OCI-LY1 (cell line): ENCODE measurements around the gene NTPCR.
"Not testable (repeated sequence)": the region's sequence is repeated elsewhere in the genome, so short reads cannot be mapped to it uniquely, and the experiment has no call there.

Source experiments
- H2AFZ ChIP-seq: fragments of 200-600 bp; sonication (generic), shearing (Covaris generic); 2 replicates; pipeline ENCODE4 v1.6.0; 2014; ENCODE audit warnings: antibody characterized with exemption, mild to moderate bottlenecking, low read length
- H3F3A ChIP-seq: fragments of 200-600 bp; sonication (generic), shearing (Covaris generic); 2 replicates; pipeline ENCODE4 v1.6.0; 2014; ENCODE audit warnings: mild to moderate bottlenecking, antibody characterized with exemption, low read length, moderate library complexity; ENCODE audit not compliant: insufficient read depth
- H3K27ac ChIP-seq: fragments of 200-600 bp; sonication (generic); 2 replicates; pipeline ENCODE4 v1.5.1; 2014; ENCODE audit warnings: low read length, mixed run types, mild to moderate bottlenecking, low read depth; ENCODE audit not compliant: poor library complexity, severe bottlenecking
- H3K27me3 ChIP-seq: fragments of 200-600 bp; sonication (generic); 2 replicates; pipeline ENCODE4 v1.6.0; 2014; ENCODE audit warnings: antibody characterized with exemption, mild to moderate bottlenecking, low read length, moderate library complexity; ENCODE audit not compliant: insufficient read depth
- H3K36me3 ChIP-seq: fragments of 200-600 bp; sonication (generic); 2 replicates; pipeline ENCODE4 v1.6.1; 2014; ENCODE audit warnings: mild to moderate bottlenecking, antibody characterized with exemption, low read length, moderate library complexity, mixed read lengths; ENCODE audit not compliant: insufficient read depth
- H3K4me1 ChIP-seq: fragments of 200-600 bp; sonication (generic); 2 replicates; pipeline ENCODE4 v1.5.1; 2014; ENCODE audit warnings: mild to moderate bottlenecking, low read length, moderate library complexity; ENCODE audit not compliant: insufficient read depth, severe bottlenecking
- H3K4me2 ChIP-seq: fragments of 200-600 bp; sonication (generic), shearing (Covaris generic); 2 replicates; pipeline ENCODE4 v1.6.1; 2014; ENCODE audit warnings: low read length
- H3K4me3 ChIP-seq: fragments of 200-600 bp; sonication (generic); 2 replicates; pipeline ENCODE4 v1.5.1; 2014; ENCODE audit warnings: low read length, low read depth, mild to moderate bottlenecking, mixed read lengths; ENCODE audit not compliant: poor library complexity, severe bottlenecking
- H3K79me2 ChIP-seq: fragments of 200-600 bp; shearing (Covaris generic); 2 replicates; pipeline ENCODE4 v1.6.1; 2016; ENCODE audit warnings: mixed run types, low read length, mixed read lengths; ENCODE audit not compliant: insufficient read depth
- H3K9ac ChIP-seq: fragments of 200-600 bp; sonication (generic), shearing (Covaris generic); 2 replicates; pipeline ENCODE4 v1.6.1; 2014; ENCODE audit warnings: mild to moderate bottlenecking, low read length, mixed read lengths
- H3K9me2 ChIP-seq: fragments of 200-600 bp; sonication (generic), shearing (Covaris generic); 2 replicates; pipeline ENCODE4 v1.6.1; 2014; ENCODE audit warnings: low read depth, mild to moderate bottlenecking, low read length, mixed read lengths
- H3K9me3 ChIP-seq: fragments of 200-600 bp; shearing (Covaris generic); 2 replicates; pipeline ENCODE4 v1.6.1; 2014; ENCODE audit warnings: low read length, mixed read lengths
- H4K20me1 ChIP-seq: fragments of 200-600 bp; sonication (generic), shearing (Covaris generic); 2 replicates; pipeline ENCODE4 v1.6.0; 2016; ENCODE audit warnings: mild to moderate bottlenecking, low read length; ENCODE audit not compliant: insufficient read depth
- CTCF ChIP-seq: fragments of 200-600 bp; sonication (generic), shearing (Covaris generic); IDR thresholded peaks from 2 replicates; pipeline ENCODE4 v1.5.1; 2017; ENCODE audit warnings: mild to moderate bottlenecking, antibody characterized with exemption, low read length, moderate library complexity, mixed read lengths
- EZH2 ChIP-seq: fragments of 200-600 bp; sonication (generic), shearing (Covaris generic); IDR thresholded peaks from 2 replicates; pipeline ENCODE4 v1.8.0; 2017; ENCODE audit warnings: borderline replicate concordance, mixed run types, mild to moderate bottlenecking, antibody characterized with exemption, low read length, moderate library complexity, mixed read lengths

The NTPCR gene

GRCh38 chr1:232998646-232999045 lies 48.2 kb downstream of the NTPCR start:
- no peaks in the 10 kb centered on the region for H4K20me1 ChIP-seq
- no peak overlapping the region for H3K4me2 ChIP-seq
- H3K4me3 ChIP-seq, result no peak overlapping the region
- no peaks in the 10 kb centered on the region for H3K79me2 ChIP-seq
- no peaks in the 10 kb centered on the region for H3K9me2 ChIP-seq
- 0 out of 2 replicates have a peak, but pooled peaks cover 4% of the 10 kb centered on the region for H3K36me3 ChIP-seq
- H3F3A ChIP-seq, result no peaks in the 10 kb centered on the region
- no peaks in the 10 kb centered on the region for H3K27me3 ChIP-seq
- 0 out of 2 replicates have a peak, but pooled peaks cover 2% of the 10 kb centered on the region for H3K9me3 ChIP-seq
- no peak for TF ChIP-seq CTCF
- H2AFZ ChIP-seq, result no peak overlapping the region
- no peaks in the 10 kb centered on the region for H3K4me1 ChIP-seq
- H3K27ac ChIP-seq, result no peak overlapping the region
- no peak overlapping the region for H3K9ac ChIP-seq

DNA sequence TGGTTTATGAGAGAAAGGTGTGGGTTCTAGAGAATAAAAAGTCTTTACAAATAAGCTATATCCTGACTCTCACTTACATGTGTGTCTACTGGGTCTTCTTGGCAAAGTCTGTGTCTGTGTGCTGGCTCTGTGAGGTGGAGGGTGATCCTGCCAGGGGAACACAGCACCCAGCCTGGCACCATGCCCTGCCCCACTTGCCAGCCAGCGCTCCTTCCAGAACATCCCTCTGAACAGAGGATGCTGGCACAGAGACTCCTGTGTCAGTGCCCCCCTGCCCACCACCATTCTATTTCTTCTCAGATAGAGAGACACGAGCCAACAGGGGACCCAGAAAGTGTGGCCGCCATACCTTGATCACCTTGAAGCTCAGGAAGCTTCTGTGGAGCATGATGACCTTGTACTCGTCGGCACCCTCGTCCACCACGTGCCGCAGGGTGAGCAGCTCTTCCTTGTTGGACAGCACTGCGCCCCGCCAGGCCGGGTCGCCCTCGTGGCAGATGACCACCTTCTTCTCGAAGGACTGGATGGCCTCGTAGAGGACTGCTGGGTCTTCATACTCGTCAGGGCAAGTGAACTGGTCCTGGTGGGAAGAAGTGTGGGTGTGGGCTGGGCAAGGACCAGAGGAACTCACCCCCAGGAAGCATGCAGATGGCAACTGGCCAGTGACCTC lies 49.7 kb downstream of the NTPCR start:
- TF ChIP-seq EZH2 (no peak), CTCF (no peak)

GRCh38 chr1:233003638-233004037 lies 53.2 kb downstream of the NTPCR start:
- not testable (repeated sequence) for H3K9ac ChIP-seq, H3K79me2 ChIP-seq, H3K4me2 ChIP-seq, H2AFZ ChIP-seq, H3K9me2 ChIP-seq, H3K27me3 ChIP-seq, H3K4me1 ChIP-seq, H3K36me3 ChIP-seq, H3F3A ChIP-seq, H4K20me1 ChIP-seq, H3K4me3 ChIP-seq, H3K9me3 ChIP-seq, H3K27ac ChIP-seq

More for the DNA sequence above, 49.7 kb downstream of the NTPCR start:
- no peaks in the 10 kb centered on the region for H3K79me2 ChIP-seq
- no peaks in the 10 kb centered on the region for H3K9me3 ChIP-seq
- H3K4me3 ChIP-seq, result no peak overlapping the region
- no peak overlapping the region for H3K9ac ChIP-seq
- no peaks in the 10 kb centered on the region for H4K20me1 ChIP-seq
- H3K27me3 ChIP-seq, result no peaks in the 10 kb centered on the region
- H3K36me3 ChIP-seq, result 0 out of 2 replicates have a peak, but pooled peaks cover 4% of the 10 kb centered on the region
- no peak overlapping the region for H3K4me2 ChIP-seq
- H3K4me1 ChIP-seq, result no peaks in the 10 kb centered on the region
- no peaks in the 10 kb centered on the region for H3F3A ChIP-seq
- H3K9me2 ChIP-seq, result no peaks in the 10 kb centered on the region
- no peak overlapping the region for H3K27ac ChIP-seq
- H2AFZ ChIP-seq, result no peak overlapping the region

DNA sequence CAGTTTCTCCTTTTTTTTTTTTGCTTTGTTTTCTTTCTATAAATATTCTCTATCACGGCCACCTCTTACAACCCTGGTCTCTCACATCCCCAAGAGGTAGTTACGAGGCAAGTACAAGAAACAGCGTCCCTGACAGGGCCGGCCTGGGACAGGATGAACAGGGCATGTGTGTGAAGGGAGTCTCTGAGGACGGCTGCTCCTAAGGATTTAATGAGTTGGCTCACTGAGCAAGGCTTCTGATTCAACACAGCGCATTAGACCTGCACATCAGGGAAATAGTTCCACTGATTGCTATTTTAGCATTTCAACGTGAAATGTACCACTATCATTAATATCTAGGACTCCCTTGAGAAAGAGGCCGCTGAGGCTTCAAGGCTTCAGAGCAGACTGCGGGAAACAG lies 54.0 kb downstream of the NTPCR start:
- no peaks in the 10 kb centered on the region for H3K9me3 ChIP-seq
- H2AFZ ChIP-seq, result no peak overlapping the region
- no peaks in the 10 kb centered on the region for H4K20me1 ChIP-seq
- no peak overlapping the region for H3K27ac ChIP-seq
- H3K4me3 ChIP-seq, result no peak overlapping the region
- TF ChIP-seq CTCF (no peak), EZH2 (no peak)
- no peak overlapping the region for H3K4me2 ChIP-seq
- no peaks in the 10 kb centered on the region for H3K4me1 ChIP-seq
- H3K9me2 ChIP-seq, result no peaks in the 10 kb centered on the region
- H3F3A ChIP-seq, result no peaks in the 10 kb centered on the region
- no peaks in the 10 kb centered on the region for H3K79me2 ChIP-seq
- no peaks in the 10 kb centered on the region for H3K36me3 ChIP-seq
- no peak overlapping the region for H3K9ac ChIP-seq
- no peaks in the 10 kb centered on the region for H3K27me3 ChIP-seq
